ENCODE results near the gene SELENOS.

The SELENOS gene

DNA sequence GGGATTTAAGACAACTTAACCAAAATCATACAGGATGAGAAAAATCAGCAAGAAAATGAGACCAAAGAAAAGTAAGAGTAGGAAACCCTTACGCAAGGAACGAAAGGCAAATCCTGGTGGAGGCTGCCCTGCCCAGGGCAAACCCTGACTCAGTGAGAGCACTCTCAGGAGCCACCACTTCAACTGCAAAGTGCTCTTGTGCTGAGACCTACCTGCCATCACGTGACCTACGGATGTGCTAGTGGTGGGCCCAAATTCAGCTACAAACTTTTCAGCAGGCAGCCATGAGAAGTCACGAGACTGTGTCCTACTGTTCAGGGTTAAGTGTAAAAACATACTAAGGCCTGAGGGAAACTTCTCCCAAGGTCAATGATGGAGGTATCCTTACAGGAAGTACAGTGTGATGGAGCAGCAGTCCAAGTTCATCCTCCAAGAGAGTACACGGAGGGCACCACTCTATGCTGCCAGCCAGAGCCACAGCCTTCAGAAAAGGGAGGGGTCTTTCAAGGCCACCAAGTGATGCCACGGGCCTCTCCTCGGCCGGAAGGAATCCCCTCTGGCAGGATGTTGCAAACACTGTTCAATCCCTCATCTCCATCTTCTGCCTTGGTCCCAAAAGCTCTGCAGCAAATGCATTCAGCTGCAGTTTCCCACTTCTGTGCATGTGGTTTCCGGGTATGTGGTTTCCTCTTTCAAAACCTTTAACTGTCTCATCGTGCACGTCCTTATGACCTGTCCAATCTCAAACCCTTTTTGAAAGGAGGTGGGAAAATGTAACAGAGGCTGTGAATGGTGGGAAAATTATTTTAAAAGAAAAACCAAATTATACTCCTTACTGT is 34.9 kb downstream of the SELENOS start:
- Histone ChIP-seq H3K27me3 (ENCODE audit: control insufficient read depth, insufficient read depth, low read length, poor library complexity, severe bottlenecking) (no peaks in the 10 kb centered on the region), H3K36me3 (ENCODE audit: control insufficient read depth, insufficient read depth, low read length) (no peaks in the 10 kb centered on the region), H3K27ac (ENCODE audit: insufficient read depth, low read depth, low read length, poor library complexity, severe bottlenecking) (no peak overlapping the region), H3K4me1 (ENCODE audit: control insufficient read depth, insufficient read depth, low read length) (peaks cover 14% of the 10 kb centered on the region), H3K9me3 (ENCODE audit: control insufficient read depth, low read length) (no peaks in the 10 kb centered on the region), H3K4me3 (ENCODE audit: insufficient read depth, low read depth, low read length) (no peak overlapping the region)
- WGBS, 2 experiments, result 91 to 92% methylated on average over 11 to 12 of the region's 12 CpGs

DNA sequence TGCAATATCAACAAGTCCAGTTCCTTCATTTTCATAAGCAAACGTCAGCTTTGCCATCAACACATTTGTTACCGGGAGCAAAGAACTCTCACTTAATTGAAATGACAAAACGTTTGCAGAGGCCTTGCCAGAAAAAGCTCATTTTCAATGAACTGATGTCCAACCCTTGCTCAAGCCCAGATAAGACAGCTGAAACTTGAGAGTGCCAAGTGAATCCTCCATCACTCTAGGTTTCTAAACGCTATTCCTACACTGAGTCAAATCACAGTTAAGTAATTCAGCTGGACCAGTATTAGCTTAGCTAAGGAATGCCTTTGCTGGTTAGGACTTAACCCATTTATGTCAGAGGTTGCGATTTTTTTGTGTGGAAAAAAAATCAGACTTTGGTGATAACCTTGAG is 36.9 kb downstream of the SELENOS start:
- H3K27ac ChIP-seq (ENCODE audit: insufficient read depth, low read depth, low read length, poor library complexity, severe bottlenecking), result no peak overlapping the region
- H3K27me3 ChIP-seq (ENCODE audit: control insufficient read depth, insufficient read depth, low read length, poor library complexity, severe bottlenecking), result no peaks in the 10 kb centered on the region
- no peaks in the 10 kb centered on the region for H3K9me3 ChIP-seq (ENCODE audit: control insufficient read depth, low read length)
- H3K4me3 ChIP-seq (ENCODE audit: insufficient read depth, low read depth, low read length), result no peak overlapping the region
- no peaks in the 10 kb centered on the region for H3K36me3 ChIP-seq (ENCODE audit: control insufficient read depth, insufficient read depth, low read length)
- peaks cover 11% of the 10 kb centered on the region for H3K4me1 ChIP-seq (ENCODE audit: control insufficient read depth, insufficient read depth, low read length)
- 87 to 89% methylated on average over 5 of the region's 5 CpGs for WGBS, 2 experiments

DNA sequence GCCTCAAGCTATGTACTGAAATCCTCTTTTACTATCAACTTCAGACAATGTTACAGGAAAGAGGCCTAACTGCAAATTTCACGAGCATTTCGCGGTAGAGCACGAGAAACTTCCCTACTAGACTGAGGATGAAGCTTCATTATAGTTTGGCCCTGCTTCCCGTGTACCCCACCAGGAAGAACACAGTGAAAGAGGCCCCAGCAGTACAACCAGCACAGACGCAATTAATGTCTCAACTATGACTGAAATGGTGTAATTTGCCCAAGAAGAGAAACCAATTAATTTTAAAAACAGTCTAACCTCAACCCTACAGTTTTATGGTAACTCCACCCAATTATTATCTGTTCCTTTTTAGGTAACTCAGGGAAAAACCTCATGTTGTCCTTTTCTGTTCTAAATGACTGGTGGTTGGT is 37.6 kb downstream of the SELENOS start:
- Histone ChIP-seq H3K27me3 (ENCODE audit: control insufficient read depth, insufficient read depth, low read length, poor library complexity, severe bottlenecking) (no peaks in the 10 kb centered on the region), H3K36me3 (ENCODE audit: control insufficient read depth, insufficient read depth, low read length) (peaks cover 5% of the 10 kb centered on the region), H3K27ac (ENCODE audit: insufficient read depth, low read depth, low read length, poor library complexity, severe bottlenecking) (no peak overlapping the region), H3K4me1 (ENCODE audit: control insufficient read depth, insufficient read depth, low read length) (peaks cover 8% of the 10 kb centered on the region), H3K9me3 (ENCODE audit: control insufficient read depth, low read length) (no peaks in the 10 kb centered on the region), H3K4me3 (ENCODE audit: insufficient read depth, low read depth, low read length) (no peak overlapping the region)
- WGBS, 2 experiments, result 89% methylated on average over 6 of the region's 6 CpGs

DNA sequence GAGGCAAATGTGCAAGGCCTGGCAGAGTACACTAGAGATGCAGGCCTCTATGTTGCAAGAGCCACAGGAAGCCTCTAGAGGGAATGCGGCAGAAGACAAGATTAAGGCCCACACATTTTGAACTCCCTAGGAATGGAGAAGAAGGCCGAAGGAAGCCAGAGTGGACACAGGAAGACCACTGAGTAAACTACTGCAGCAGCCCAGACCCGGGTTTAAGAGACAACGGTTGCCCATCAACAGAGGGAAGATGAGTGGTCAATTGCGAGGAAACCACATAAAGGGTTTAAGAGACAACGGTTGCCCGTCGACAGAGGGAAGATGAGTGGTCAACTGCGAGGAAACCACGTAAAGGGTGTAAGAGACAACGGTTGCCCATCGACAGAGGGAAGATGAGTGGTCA is 40.0 kb downstream of the SELENOS start:
- Histone ChIP-seq H3K36me3 (ENCODE audit: control insufficient read depth, insufficient read depth, low read length) (peaks cover 7% of the 10 kb centered on the region), H3K27ac (ENCODE audit: insufficient read depth, low read depth, low read length, poor library complexity, severe bottlenecking) (no peak overlapping the region), H3K9me3 (ENCODE audit: control insufficient read depth, low read length) (no peaks in the 10 kb centered on the region), H3K27me3 (ENCODE audit: control insufficient read depth, insufficient read depth, low read length, poor library complexity, severe bottlenecking) (no peaks in the 10 kb centered on the region), H3K4me1 (ENCODE audit: control insufficient read depth, insufficient read depth, low read length) (peaks cover 2% of the 10 kb centered on the region), H3K4me3 (ENCODE audit: insufficient read depth, low read depth, low read length) (no peak overlapping the region)
- 97% methylated on average over 12 of the region's 12 CpGs for WGBS, 2 experiments

DNA sequence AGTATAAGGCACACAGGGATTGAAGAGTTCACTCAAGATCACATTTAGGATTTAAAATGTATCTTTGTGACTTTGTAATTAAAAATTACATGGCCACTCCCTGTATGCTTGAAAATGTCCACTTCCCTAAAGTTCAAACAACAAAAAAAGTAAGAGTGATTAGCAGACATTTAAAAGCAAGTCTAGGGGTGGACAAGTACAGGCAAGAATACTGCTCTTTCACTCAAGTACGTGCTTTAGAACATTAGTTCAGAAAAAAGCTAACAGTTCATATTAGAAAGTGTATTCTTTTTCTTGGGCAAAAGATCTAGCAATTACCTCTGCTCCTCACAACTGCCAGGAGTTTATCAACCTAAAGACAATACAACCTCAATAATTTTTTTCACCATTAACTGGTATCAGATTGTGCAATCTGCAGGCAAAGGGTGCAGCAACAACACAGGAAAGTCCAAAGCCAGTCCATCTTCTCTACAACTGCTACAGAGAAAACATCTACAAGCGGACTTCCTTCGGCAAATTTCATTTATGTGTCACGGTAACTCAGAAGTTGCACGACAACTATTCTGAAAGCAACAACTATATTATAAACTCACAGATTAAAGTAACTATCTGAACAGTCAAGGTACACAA is 43.5 kb downstream of the SELENOS start:
- H3K9me3 ChIP-seq (ENCODE audit: control insufficient read depth, low read length), result no peaks in the 10 kb centered on the region
- no peak overlapping the region for H3K27ac ChIP-seq (ENCODE audit: insufficient read depth, low read depth, low read length, poor library complexity, severe bottlenecking)
- peaks cover 2% of the 10 kb centered on the region for H3K4me1 ChIP-seq (ENCODE audit: control insufficient read depth, insufficient read depth, low read length)
- peaks cover 7% of the 10 kb centered on the region for H3K36me3 ChIP-seq (ENCODE audit: control insufficient read depth, insufficient read depth, low read length)
- no peaks in the 10 kb centered on the region for H3K27me3 ChIP-seq (ENCODE audit: control insufficient read depth, insufficient read depth, low read length, poor library complexity, severe bottlenecking)
- no peak overlapping the region for H3K4me3 ChIP-seq (ENCODE audit: insufficient read depth, low read depth, low read length)
- WGBS, 2 experiments, result 94 to 96% methylated on average over 5 of the region's 5 CpGs

DNA sequence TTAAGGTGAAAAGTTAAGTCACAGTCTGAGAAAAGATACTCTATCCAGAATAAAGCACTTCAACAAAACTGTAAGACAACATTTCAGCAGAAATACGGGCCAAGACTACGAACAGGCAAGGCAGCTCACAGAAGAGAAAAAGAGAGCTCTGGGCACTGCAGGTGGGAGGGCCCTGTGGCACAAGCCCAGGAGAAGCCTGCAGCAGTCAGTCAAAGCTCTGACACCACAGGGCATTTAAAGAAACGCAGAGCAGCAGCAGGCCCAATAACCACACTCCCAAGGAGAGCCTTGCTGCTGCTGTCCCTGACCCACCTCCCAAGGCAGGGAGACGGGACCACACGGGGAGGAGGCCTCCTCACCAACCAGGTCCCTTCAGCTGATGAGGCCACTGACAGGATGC is 44.6 kb downstream of the SELENOS start:
- Histone ChIP-seq H3K36me3 (ENCODE audit: control insufficient read depth, insufficient read depth, low read length) (peaks cover 7% of the 10 kb centered on the region), H3K4me3 (ENCODE audit: insufficient read depth, low read depth, low read length) (no peak overlapping the region)
- 51 to 57% methylated on average over 5 of the region's 5 CpGs for whole genome bisulfite sequencing, 2 experiments

DNA sequence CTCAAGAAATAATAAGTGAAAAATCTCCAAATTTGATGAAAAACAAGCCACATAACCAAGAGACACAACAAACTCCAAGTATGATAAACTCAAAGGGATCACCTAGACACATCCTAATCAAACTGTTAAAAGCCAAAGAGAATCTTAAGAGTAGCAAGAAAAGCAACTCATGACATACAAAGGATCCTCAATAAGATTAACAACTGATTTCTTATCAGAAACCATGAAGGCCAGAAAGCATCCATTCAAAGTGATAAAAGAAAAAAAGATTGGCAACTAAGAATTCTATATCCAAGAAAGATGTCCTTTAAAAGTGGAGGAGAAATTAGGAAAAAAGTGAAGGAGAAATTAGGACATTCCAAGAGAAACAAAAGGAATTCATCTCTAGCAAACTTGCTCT is 49.0 kb downstream of the SELENOS start:
- H3K27me3 ChIP-seq (ENCODE audit: control insufficient read depth, insufficient read depth, low read length, poor library complexity, severe bottlenecking), result no peaks in the 10 kb centered on the region
- H3K4me3 ChIP-seq (ENCODE audit: insufficient read depth, low read depth, low read length), result no peak overlapping the region
- H3K9me3 ChIP-seq (ENCODE audit: control insufficient read depth, low read length), result no peaks in the 10 kb centered on the region
- H3K36me3 ChIP-seq (ENCODE audit: control insufficient read depth, insufficient read depth, low read length), result no peaks in the 10 kb centered on the region
- H3K27ac ChIP-seq (ENCODE audit: insufficient read depth, low read depth, low read length, poor library complexity, severe bottlenecking), result no peak overlapping the region
- peaks cover 2% of the 10 kb centered on the region for H3K4me1 ChIP-seq (ENCODE audit: control insufficient read depth, insufficient read depth, low read length)

More for the DNA sequence above, 44.6 kb downstream of the SELENOS start:
- no peaks in the 10 kb centered on the region for H3K9me3 ChIP-seq (ENCODE audit: control insufficient read depth, low read length)
- H3K27me3 ChIP-seq (ENCODE audit: control insufficient read depth, insufficient read depth, low read length, poor library complexity, severe bottlenecking), result no peaks in the 10 kb centered on the region
- peaks cover 2% of the 10 kb centered on the region for H3K4me1 ChIP-seq (ENCODE audit: control insufficient read depth, insufficient read depth, low read length)
- no peak overlapping the region for H3K27ac ChIP-seq (ENCODE audit: insufficient read depth, low read depth, low read length, poor library complexity, severe bottlenecking)

DNA sequence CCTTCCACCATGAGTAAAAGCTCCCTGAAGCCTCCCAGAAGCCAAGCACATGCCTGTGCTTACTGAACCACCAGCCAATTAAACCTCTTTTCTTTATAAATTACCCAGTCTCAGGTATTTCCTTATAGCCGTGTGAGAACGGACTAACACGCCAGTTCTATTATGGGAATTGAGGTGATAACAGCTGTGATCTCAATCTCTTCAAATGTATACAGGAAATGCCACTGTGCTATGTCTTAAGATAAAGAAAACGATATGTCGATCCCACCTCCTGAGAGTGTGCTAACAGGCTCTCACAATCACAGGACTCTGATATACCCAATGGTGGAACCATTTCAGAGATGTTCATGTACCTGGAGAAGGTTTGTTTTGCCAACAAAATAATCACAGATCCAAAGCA is 51.6 kb downstream of the SELENOS start:
- no peaks in the 10 kb centered on the region for H3K9me3 ChIP-seq (ENCODE audit: control insufficient read depth, low read length)
- no peaks in the 10 kb centered on the region for H3K4me1 ChIP-seq (ENCODE audit: control insufficient read depth, insufficient read depth, low read length)
- H3K27me3 ChIP-seq (ENCODE audit: control insufficient read depth, insufficient read depth, low read length, poor library complexity, severe bottlenecking), result no peaks in the 10 kb centered on the region
- WGBS, 2 experiments, result 95 to 99% methylated on average over 5 of the region's 5 CpGs
- no peak overlapping the region for H3K27ac ChIP-seq (ENCODE audit: insufficient read depth, low read depth, low read length, poor library complexity, severe bottlenecking)
- no peaks in the 10 kb centered on the region for H3K36me3 ChIP-seq (ENCODE audit: control insufficient read depth, insufficient read depth, low read length)
- H3K4me3 ChIP-seq (ENCODE audit: insufficient read depth, low read depth, low read length), result no peak overlapping the region

Measured in ectodermal cell (in vitro differentiated cells).